WTC11 (cell line): ENCODE results near the gene FGD2. TPM values are rescaled to one million over a fixed set of nuclear protein-coding genes. Genes with fewer than 3 reads are reported as not detected.

Experiments used
- ATAC-seq: fragments of 200-7000 bp; cut with Tn5 transposase; 2 replicates; pipeline ENCODE4 v1.10.0; 2021; ENCODE audit warnings: mild to moderate bottlenecking, moderate library complexity
- CTCF ChIA-PET: fragments of 300-600 bp; sonication (Branson Sonifier 250); formaldehyde crosslinking; loops from one replicate; lab custom pipeline; 2021; ENCODE audit warnings: antibody characterized with exemption; lab: Charles Lee
- POLR2A ChIA-PET: fragments of 350-600 bp; sonication (Branson Sonifier 250); formaldehyde crosslinking; loops from one replicate; lab custom pipeline; 2021; ENCODE audit warnings: antibody characterized with exemption; lab: Charles Lee
- DNase-seq: peaks from one replicate; pipeline ENCODE4 v3.0.0; 2021; ENCODE audit warnings: low spot score
- H3K27ac Mint-ChIP-seq: 2 replicates; pipeline ENCODE4 v1.8.0; 2021; ENCODE audit warnings: mixed read lengths
- H3K27me3 Mint-ChIP-seq: 2 replicates; pipeline ENCODE4 v1.8.0; 2021; ENCODE audit warnings: low read depth, mild to moderate bottlenecking, moderate library complexity, mixed read lengths
- H3K36me3 Mint-ChIP-seq: 2 replicates; pipeline ENCODE4 v1.8.0; 2021; ENCODE audit warnings: mixed read lengths
- H3K4me1 Mint-ChIP-seq: 2 replicates; pipeline ENCODE4 v1.8.0; 2022; ENCODE audit warnings: mixed read lengths
- H3K4me3 Mint-ChIP-seq: 2 replicates; pipeline ENCODE4 v1.8.0; 2021; ENCODE audit warnings: mild to moderate bottlenecking, moderate library complexity, mixed read lengths
- H3K9me3 Mint-ChIP-seq: 2 replicates; pipeline ENCODE4 v1.8.0; 2021; ENCODE audit warnings: mixed read lengths
- ELF4 ChIP-seq: sonication (generic); formaldehyde crosslinking; IDR thresholded peaks from 2 replicates; pipeline ENCODE4 v1.8.1; 2022; ENCODE audit warnings: low read depth, mild to moderate bottlenecking, moderate library complexity, missing genetic modification reagents
- KAT7 ChIP-seq: sonication (generic); formaldehyde crosslinking; IDR thresholded peaks from 2 replicates; pipeline ENCODE4 v1.8.1; 2023; ENCODE audit warnings: missing genetic modification reagents, mild to moderate bottlenecking, borderline replicate concordance
- NFATC4 ChIP-seq: fragments of 250-450 bp; sonication (Bioruptor Pico); IDR thresholded peaks from 2 replicates; pipeline ENCODE4 v1.9.0; 2021; ENCODE audit warnings: mild to moderate bottlenecking
- SP1 ChIP-seq: sonication (generic); formaldehyde crosslinking; conservative IDR thresholded peaks from 2 replicates; pipeline ENCODE4 v1.8.1; 2022; ENCODE audit warnings: missing genetic modification reagents
- ZNF121 ChIP-seq: sonication (generic); formaldehyde crosslinking; IDR thresholded peaks from 2 replicates; pipeline ENCODE4 v1.8.0; 2023; ENCODE audit warnings: missing genetic modification reagents
- ZNF219 ChIP-seq: sonication (generic); formaldehyde crosslinking; IDR thresholded peaks from 2 replicates; pipeline ENCODE4 v1.8.0; 2023; ENCODE audit warnings: missing genetic modification reagents, mild to moderate bottlenecking, borderline replicate concordance
- ZNF671 ChIP-seq: fragments of 250-450 bp; sonication (Bioruptor Pico); IDR thresholded peaks from 2 replicates; pipeline ENCODE4 v1.8.0; 2021; ENCODE audit warnings: mild to moderate bottlenecking
- total RNA-seq: library from RNA; stranded (reverse); gene quantifications from 3 replicates; pipeline ENCODE4 v1.2.3, GENCODE V29; 2021
- TF ChIP-seq, protein P1 (sequence below): sonication (generic); formaldehyde crosslinking; IDR thresholded peaks from 2 replicates; pipeline ENCODE4 v1.8.0; 2023; ENCODE audit warnings: mild to moderate bottlenecking, missing genetic modification reagents
- TF ChIP-seq, protein P2 (sequence below): sonication (generic); formaldehyde crosslinking; conservative IDR thresholded peaks from 2 replicates; pipeline ENCODE4 v1.8.1; 2023; ENCODE audit warnings: mild to moderate bottlenecking, low read depth, missing genetic modification reagents, moderate library complexity
- TF ChIP-seq, protein P3 (sequence below): sonication (generic); formaldehyde crosslinking; IDR thresholded peaks from 2 replicates; pipeline ENCODE4 v1.8.1; 2022; ENCODE audit warnings: low read depth, mild to moderate bottlenecking, moderate library complexity, missing genetic modification reagents, borderline replicate concordance
- TF ChIP-seq, protein P4 (sequence below): sonication (generic); formaldehyde crosslinking; IDR thresholded peaks from 2 replicates; pipeline ENCODE4 v1.8.1; 2023; ENCODE audit warnings: mild to moderate bottlenecking, missing genetic modification reagents
- TF ChIP-seq, protein P5 (sequence below): sonication (generic); formaldehyde crosslinking; conservative IDR thresholded peaks from 2 replicates; pipeline ENCODE4 v1.8.1; 2022; ENCODE audit warnings: mild to moderate bottlenecking, missing genetic modification reagents
- TF ChIP-seq, protein P6 (sequence below): fragments of 250-450 bp; sonication (Bioruptor Pico); IDR thresholded peaks from 2 replicates; pipeline ENCODE4 v1.9.0; 2021; ENCODE audit warnings: mild to moderate bottlenecking, borderline replicate concordance

Gene FGD2
- total RNA-seq, 1 experiment from 2014 or later: 0.31 TPM

DNA sequence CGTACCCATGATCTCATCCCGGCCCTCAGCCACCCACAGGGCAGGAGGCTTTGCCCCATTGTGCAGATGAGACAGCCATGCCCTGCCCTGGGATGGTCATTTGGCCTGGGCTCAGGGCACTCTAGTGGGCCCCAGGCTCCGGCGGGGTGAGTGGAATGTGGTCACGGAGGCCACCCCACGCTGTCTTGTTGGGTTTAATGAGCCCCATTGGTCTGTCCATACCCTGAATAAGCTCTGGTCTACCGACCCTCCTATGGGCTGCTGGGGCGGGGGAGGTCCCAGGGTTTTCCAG lies 50.6 kb downstream of the FGD2 start:
- TF ChIP-seq, protein P1, sequence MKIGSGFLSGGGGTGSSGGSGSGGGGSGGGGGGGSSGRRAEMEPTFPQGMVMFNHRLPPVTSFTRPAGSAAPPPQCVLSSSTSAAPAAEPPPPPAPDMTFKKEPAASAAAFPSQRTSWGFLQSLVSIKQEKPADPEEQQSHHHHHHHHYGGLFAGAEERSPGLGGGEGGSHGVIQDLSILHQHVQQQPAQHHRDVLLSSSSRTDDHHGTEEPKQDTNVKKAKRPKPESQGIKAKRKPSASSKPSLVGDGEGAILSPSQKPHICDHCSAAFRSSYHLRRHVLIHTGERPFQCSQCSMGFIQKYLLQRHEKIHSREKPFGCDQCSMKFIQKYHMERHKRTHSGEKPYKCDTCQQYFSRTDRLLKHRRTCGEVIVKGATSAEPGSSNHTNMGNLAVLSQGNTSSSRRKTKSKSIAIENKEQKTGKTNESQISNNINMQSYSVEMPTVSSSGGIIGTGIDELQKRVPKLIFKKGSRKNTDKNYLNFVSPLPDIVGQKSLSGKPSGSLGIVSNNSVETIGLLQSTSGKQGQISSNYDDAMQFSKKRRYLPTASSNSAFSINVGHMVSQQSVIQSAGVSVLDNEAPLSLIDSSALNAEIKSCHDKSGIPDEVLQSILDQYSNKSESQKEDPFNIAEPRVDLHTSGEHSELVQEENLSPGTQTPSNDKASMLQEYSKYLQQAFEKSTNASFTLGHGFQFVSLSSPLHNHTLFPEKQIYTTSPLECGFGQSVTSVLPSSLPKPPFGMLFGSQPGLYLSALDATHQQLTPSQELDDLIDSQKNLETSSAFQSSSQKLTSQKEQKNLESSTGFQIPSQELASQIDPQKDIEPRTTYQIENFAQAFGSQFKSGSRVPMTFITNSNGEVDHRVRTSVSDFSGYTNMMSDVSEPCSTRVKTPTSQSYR: 0 out of 2 replicates have a peak, but pooled peaks have one; percentile 27
- TF ChIP-seq, protein P2, sequence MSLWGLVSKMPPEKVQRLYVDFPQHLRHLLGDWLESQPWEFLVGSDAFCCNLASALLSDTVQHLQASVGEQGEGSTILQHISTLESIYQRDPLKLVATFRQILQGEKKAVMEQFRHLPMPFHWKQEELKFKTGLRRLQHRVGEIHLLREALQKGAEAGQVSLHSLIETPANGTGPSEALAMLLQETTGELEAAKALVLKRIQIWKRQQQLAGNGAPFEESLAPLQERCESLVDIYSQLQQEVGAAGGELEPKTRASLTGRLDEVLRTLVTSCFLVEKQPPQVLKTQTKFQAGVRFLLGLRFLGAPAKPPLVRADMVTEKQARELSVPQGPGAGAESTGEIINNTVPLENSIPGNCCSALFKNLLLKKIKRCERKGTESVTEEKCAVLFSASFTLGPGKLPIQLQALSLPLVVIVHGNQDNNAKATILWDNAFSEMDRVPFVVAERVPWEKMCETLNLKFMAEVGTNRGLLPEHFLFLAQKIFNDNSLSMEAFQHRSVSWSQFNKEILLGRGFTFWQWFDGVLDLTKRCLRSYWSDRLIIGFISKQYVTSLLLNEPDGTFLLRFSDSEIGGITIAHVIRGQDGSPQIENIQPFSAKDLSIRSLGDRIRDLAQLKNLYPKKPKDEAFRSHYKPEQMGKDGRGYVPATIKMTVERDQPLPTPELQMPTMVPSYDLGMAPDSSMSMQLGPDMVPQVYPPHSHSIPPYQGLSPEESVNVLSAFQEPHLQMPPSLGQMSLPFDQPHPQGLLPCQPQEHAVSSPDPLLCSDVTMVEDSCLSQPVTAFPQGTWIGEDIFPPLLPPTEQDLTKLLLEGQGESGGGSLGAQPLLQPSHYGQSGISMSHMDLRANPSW (CRISPR knock-in tag): no peak
- TF ChIP-seq, all 79 proteins: peak for 1
- H3K36me3 Mint-ChIP-seq: no peaks in the 10 kb centered on the region
- no peak overlapping the region for H3K4me3 Mint-ChIP-seq
- peaks cover 63% of the 10 kb centered on the region for H3K4me1 Mint-ChIP-seq
- H3K27me3 Mint-ChIP-seq: no peaks in the 10 kb centered on the region
- ATAC-seq (0 out of 2 replicates have a peak, but pooled peaks have one; percentile 0), DNase-seq (no peak)
- H3K27ac Mint-ChIP-seq: no peak overlapping the region
- CTCF ChIA-PET: interaction anchor here (0.6 to 4.1 kb wide), 11 partner anchors 23 to 171 kb away, joined by 3 to 22 read pairs (median 4); partner anchors contain the start of gene PIM1
- H3K9me3 Mint-ChIP-seq: no peaks in the 10 kb centered on the region
- POLR2A ChIA-PET: interaction anchor here (0.5 to 0.9 kb wide), 3 partner anchors 86 to 232 kb away, joined by 3 to 4 read pairs (median 3); no protein-coding TSS in a partner anchor

DNA sequence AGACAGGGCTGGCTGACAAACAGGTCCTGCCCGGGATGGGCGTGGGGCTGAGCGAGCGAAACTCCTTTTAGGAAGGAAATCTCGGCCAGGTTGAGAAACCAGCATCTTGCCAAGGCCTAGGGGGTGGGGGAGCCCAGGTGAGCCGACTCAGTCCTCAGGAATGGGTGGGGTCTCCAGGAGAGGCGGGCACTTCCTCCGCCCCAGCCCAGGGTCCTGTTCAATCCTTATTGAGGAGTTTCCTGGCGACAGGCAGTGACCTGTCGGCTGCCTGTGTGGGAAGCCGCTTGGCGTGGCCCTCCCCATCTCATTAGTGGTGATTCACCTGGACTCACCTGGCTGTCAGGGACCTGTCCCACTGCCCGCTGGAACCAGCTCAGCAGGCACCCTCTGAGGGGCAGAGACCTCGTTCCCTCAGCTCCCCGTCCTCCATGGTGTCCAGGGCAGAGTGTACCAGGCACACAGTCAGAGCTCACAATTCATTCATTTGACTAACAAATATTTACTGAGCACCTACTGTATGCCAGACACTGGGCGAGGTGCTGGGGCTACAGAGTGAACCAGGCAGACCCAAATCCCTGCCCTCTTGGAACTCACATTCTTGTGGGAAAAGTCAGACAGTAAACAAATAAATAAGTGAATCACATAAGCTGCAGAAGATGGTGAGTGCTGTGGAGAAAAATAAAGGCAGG lies 51.1 kb downstream of the FGD2 start:
- Mint-ChIP-seq H3K9me3 (no peaks in the 10 kb centered on the region), H3K27me3 (no peaks in the 10 kb centered on the region), H3K4me3 (no peak overlapping the region), H3K27ac (peak overlapping the region; percentile 67), H3K36me3 (no peaks in the 10 kb centered on the region)
- DNase-seq (peak; percentile 63), ATAC-seq (peak; percentile 28)
- ChIA-PET CTCF (interaction anchor here (0.9 to 4.1 kb wide), 11 partner anchors 15 to 171 kb away, joined by 3 to 22 read pairs (median 4); partner anchors contain the start of gene PIM1), POLR2A (interaction anchor here (1.0 kb wide), 1 partner anchor 81 kb away, joined by 3 read pairs; no protein-coding TSS in a partner anchor)
- TF ChIP-seq, protein P3, sequence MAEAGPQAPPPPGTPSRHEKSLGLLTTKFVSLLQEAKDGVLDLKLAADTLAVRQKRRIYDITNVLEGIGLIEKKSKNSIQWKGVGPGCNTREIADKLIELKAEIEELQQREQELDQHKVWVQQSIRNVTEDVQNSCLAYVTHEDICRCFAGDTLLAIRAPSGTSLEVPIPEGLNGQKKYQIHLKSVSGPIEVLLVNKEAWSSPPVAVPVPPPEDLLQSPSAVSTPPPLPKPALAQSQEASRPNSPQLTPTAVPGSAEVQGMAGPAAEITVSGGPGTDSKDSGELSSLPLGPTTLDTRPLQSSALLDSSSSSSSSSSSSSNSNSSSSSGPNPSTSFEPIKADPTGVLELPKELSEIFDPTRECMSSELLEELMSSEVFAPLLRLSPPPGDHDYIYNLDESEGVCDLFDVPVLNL (CRISPR knock-in tag): no peak
- TF ChIP-seq ZNF121 (CRISPR knock-in tag) (no peak), ZNF219 (CRISPR knock-in tag) (no peak), KAT7 (CRISPR knock-in tag) (no peak), ZNF671 (CRISPR knock-in tag) (no peak), NFATC4 (CRISPR knock-in tag) (no peak), SP1 (CRISPR knock-in tag) (no peak), ELF4 (no peak)
- TF ChIP-seq, protein P4, sequence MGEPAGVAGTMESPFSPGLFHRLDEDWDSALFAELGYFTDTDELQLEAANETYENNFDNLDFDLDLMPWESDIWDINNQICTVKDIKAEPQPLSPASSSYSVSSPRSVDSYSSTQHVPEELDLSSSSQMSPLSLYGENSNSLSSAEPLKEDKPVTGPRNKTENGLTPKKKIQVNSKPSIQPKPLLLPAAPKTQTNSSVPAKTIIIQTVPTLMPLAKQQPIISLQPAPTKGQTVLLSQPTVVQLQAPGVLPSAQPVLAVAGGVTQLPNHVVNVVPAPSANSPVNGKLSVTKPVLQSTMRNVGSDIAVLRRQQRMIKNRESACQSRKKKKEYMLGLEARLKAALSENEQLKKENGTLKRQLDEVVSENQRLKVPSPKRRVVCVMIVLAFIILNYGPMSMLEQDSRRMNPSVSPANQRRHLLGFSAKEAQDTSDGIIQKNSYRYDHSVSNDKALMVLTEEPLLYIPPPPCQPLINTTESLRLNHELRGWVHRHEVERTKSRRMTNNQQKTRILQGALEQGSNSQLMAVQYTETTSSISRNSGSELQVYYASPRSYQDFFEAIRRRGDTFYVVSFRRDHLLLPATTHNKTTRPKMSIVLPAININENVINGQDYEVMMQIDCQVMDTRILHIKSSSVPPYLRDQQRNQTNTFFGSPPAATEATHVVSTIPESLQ (CRISPR knock-in tag): no peak
- TF ChIP-seq, protein P5, sequence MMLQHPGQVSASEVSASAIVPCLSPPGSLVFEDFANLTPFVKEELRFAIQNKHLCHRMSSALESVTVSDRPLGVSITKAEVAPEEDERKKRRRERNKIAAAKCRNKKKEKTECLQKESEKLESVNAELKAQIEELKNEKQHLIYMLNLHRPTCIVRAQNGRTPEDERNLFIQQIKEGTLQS (CRISPR knock-in tag): no peak
- TF ChIP-seq, protein P1: no peak
- TF ChIP-seq, protein P6, sequence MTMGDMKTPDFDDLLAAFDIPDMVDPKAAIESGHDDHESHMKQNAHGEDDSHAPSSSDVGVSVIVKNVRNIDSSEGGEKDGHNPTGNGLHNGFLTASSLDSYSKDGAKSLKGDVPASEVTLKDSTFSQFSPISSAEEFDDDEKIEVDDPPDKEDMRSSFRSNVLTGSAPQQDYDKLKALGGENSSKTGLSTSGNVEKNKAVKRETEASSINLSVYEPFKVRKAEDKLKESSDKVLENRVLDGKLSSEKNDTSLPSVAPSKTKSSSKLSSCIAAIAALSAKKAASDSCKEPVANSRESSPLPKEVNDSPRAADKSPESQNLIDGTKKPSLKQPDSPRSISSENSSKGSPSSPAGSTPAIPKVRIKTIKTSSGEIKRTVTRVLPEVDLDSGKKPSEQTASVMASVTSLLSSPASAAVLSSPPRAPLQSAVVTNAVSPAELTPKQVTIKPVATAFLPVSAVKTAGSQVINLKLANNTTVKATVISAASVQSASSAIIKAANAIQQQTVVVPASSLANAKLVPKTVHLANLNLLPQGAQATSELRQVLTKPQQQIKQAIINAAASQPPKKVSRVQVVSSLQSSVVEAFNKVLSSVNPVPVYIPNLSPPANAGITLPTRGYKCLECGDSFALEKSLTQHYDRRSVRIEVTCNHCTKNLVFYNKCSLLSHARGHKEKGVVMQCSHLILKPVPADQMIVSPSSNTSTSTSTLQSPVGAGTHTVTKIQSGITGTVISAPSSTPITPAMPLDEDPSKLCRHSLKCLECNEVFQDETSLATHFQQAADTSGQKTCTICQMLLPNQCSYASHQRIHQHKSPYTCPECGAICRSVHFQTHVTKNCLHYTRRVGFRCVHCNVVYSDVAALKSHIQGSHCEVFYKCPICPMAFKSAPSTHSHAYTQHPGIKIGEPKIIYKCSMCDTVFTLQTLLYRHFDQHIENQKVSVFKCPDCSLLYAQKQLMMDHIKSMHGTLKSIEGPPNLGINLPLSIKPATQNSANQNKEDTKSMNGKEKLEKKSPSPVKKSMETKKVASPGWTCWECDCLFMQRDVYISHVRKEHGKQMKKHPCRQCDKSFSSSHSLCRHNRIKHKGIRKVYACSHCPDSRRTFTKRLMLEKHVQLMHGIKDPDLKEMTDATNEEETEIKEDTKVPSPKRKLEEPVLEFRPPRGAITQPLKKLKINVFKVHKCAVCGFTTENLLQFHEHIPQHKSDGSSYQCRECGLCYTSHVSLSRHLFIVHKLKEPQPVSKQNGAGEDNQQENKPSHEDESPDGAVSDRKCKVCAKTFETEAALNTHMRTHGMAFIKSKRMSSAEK (CRISPR knock-in tag): no peak
- TF ChIP-seq, all 79 proteins: peak for 0
- H3K4me1 Mint-ChIP-seq: peaks cover 64% of the 10 kb centered on the region
